Panc1 (cell line): ENCODE results near the gene SLC39A2. TPM values are rescaled to one million over a fixed set of nuclear protein-coding genes. Genes with fewer than 3 reads are reported as not detected.
"Not testable (repeated sequence)": the region's sequence is repeated elsewhere in the genome, so short reads cannot be mapped to it uniquely, and the experiment has no call there.

Experiments
- ATAC-seq: fragments of 200-7000 bp; cut with Tn5 transposase; 2 replicates; pipeline ENCODE4 v1.9.1; 2020; ENCODE audit warnings: mild to moderate bottlenecking, moderate library complexity
- BruUV-seq: library from RNA; stranded (reverse); fragments of 400-500 nt; replicated peaks from 2 replicates; lab custom pipeline; 2021; lab: Mats Ljungman, UMichigan
- CTCF ChIA-PET: fragments of 300-600 bp; sonication (Branson Sonifier 250); formaldehyde crosslinking; loops from one replicate; lab custom pipeline; 2022; ENCODE audit warnings: antibody characterized with exemption; lab: Charles Lee
- POLR2A ChIA-PET: fragments of 300-600 bp; sonication (Branson Sonifier 250); formaldehyde crosslinking; loops from one replicate; lab custom pipeline; 2022; ENCODE audit warnings: antibody characterized with exemption; lab: Charles Lee
- DNase-seq: peaks from one replicate; pipeline ENCODE4 v3.0.0-alpha.2; 2010; ENCODE audit warnings: low read depth, low spot score
- H3K27ac ChIP-seq: 2 replicates; pipeline ENCODE4 v1.5.1; 2011; ENCODE audit warnings: mild to moderate bottlenecking, low read length, inconsistent platforms
- H3K27me3 ChIP-seq: fragments of 200-500 bp; sonication (Bioruptor generic); 2 replicates; pipeline ENCODE4 v1.6.0; 2014; ENCODE audit warnings: low read length, inconsistent platforms; ENCODE audit not compliant: control insufficient read depth, insufficient read depth
- H3K36me3 ChIP-seq: fragments of 200-500 bp; sonication (Bioruptor generic); 2 replicates; pipeline ENCODE4 v1.5.1; 2014; ENCODE audit warnings: inconsistent platforms, mild to moderate bottlenecking, low read length, moderate library complexity; ENCODE audit not compliant: control insufficient read depth, insufficient read depth
- H3K4me1 ChIP-seq: 2 replicates; pipeline ENCODE4 v1.5.1; 2011; ENCODE audit warnings: inconsistent platforms, mild to moderate bottlenecking, low read length, moderate library complexity; ENCODE audit not compliant: control insufficient read depth, insufficient read depth
- H3K4me3 ChIP-seq, 2 experiments: 2 replicates each; pipeline ENCODE4 v1.5.1; 2011 to 2012; ENCODE audit warnings: low read depth in 2 of 2, low read length in 2 of 2, mild to moderate bottlenecking in 2 of 2, inconsistent platforms in 1 of 2, moderate library complexity in 1 of 2
- H3K9me3 ChIP-seq: fragments of 200-500 bp; sonication (Bioruptor generic); 2 replicates; pipeline ENCODE4 v1.5.1; 2014; ENCODE audit warnings: low read depth, mild to moderate bottlenecking, inconsistent platforms, low read length, moderate library complexity; ENCODE audit not compliant: control insufficient read depth, insufficient read depth
- CTCF ChIP-seq: fragments of 450-650 bp; IDR thresholded peaks from 2 replicates; pipeline ENCODE4 v1.5.1; 2017; ENCODE audit warnings: mild to moderate bottlenecking
- POLR2AphosphoS5 ChIP-seq: IDR thresholded peaks from 2 replicates; pipeline ENCODE4 v1.6.1; 2012; ENCODE audit warnings: mild to moderate bottlenecking, low read depth, low read length, moderate library complexity
- REST ChIP-seq, 2 experiments: IDR thresholded peaks; 2 replicates each; pipeline ENCODE4 v1.6.1; 2011 to 2012; ENCODE audit warnings: low read depth in 2 of 2, control low read depth in 1 of 2, low read length in 1 of 2, mild to moderate bottlenecking in 1 of 2, moderate library complexity in 1 of 2; ENCODE audit not compliant: insufficient read depth in 1 of 2
- SIN3A ChIP-seq: IDR thresholded peaks from 2 replicates; pipeline ENCODE4 v1.6.1; 2012; ENCODE audit warnings: low read depth, mild to moderate bottlenecking, low read length, moderate library complexity, borderline replicate concordance; ENCODE audit not compliant: insufficient read depth
- TCF7L2 ChIP-seq: IDR thresholded peaks from 2 replicates; pipeline ENCODE4 v1.6.1; 2011; ENCODE audit warnings: mild to moderate bottlenecking, low read depth, low read length, inconsistent platforms
- in situ Hi-C: cut with HindIII; loops from 2 replicates; pipeline ENCODE4 v1.10.0; 2016; ENCODE audit warnings: low sequenced_read_pairs, low pct_unique_long_range_greater_than_20kb
- intact Hi-C: fragments of 100-400 bp; cut with micrococcal nuclease; formaldehyde crosslinking; loops from one replicate; pipeline ENCODE4 v1.10.0; 2022; ENCODE audit not compliant: unreplicated experiment
- total RNA-seq: library from RNA; stranded (reverse); gene quantifications from one replicate; pipeline ENCODE4 v1.2.1, GENCODE V29; 2021; ENCODE audit not compliant: unreplicated experiment

SLC39A2 gene
- total RNA-seq, 1 experiment from 2014 or later: not detected

- in situ Hi-C loops (no loop called here), intact Hi-C loops (no loop called here)
- Histone ChIP-seq H3K27me3 (peaks cover 6% of the 10 kb centered on the region), H3K4me3 (no peak overlapping the region), H3K36me3 (no peaks in the 10 kb centered on the region), H3K4me1 (no peaks in the 10 kb centered on the region), H3K27ac (no peak overlapping the region), H3K9me3 (no peaks in the 10 kb centered on the region)
- ChIA-PET POLR2A (no interaction called here), CTCF (no interaction called here)
- DNase-seq (no peak), ATAC-seq (no peak)
- no TSS peak for BruUV-seq
- TF ChIP-seq TCF7L2 (no peak), REST (IDR thresholded peaks at IDR 0.05; ENCODE audit: insufficient read depth in 1 of 2, low read depth in 2 of 2, low read length in 1 of 2) (no peak), POLR2AphosphoS5 (no peak), SIN3A (no peak), CTCF (no peak)
Measured at GRCh38 chr14:20956376-20956976, 42.6 kb upstream of the SLC39A2 start.

- H3K4me3 ChIP-seq, CTCF ChIA-PET, H3K4me1 ChIP-seq, H3K27ac ChIP-seq, ATAC-seq, in situ Hi-C loops, H3K36me3 ChIP-seq, POLR2A ChIA-PET, intact Hi-C loops, H3K27me3 ChIP-seq, H3K9me3 ChIP-seq, DNase-seq, BruUV-seq: not testable (repeated sequence)
Measured at GRCh38 chr14:20958946-20959345, 40.1 kb upstream of the SLC39A2 start.

- H3K27ac ChIP-seq: no peak overlapping the region
- no peak overlapping the region for H3K4me3 ChIP-seq
- H3K27me3 ChIP-seq: peaks cover 2% of the 10 kb centered on the region; the same call in 1 of the 2 replicates
- in situ Hi-C loops: no loop called here
- no peaks in the 10 kb centered on the region for H3K9me3 ChIP-seq
- TF ChIP-seq SIN3A: no peak
- TF ChIP-seq CTCF: no peak
- no peak for TF ChIP-seq REST (IDR thresholded peaks at IDR 0.05; ENCODE audit: insufficient read depth in 1 of 2, low read depth in 2 of 2, low read length in 1 of 2)
- DNase-seq (no peak), ATAC-seq (no peak)
- no TSS peak for BruUV-seq
- ChIA-PET POLR2A (no interaction called here), CTCF (no interaction called here)
- no peaks in the 10 kb centered on the region for H3K4me1 ChIP-seq
- intact Hi-C loops: no loop called here
- H3K36me3 ChIP-seq: no peaks in the 10 kb centered on the region
Measured at GRCh38 chr14:20969336-20969735, 29.8 kb upstream of the SLC39A2 start.
